HCT116 (cell line): ENCODE results near the gene RIPOR1. TPM values are rescaled to one million over a fixed set of nuclear protein-coding genes. Genes with fewer than 3 reads are reported as not detected.

Experiments used
- ATAC-seq: fragments of 200-7000 bp; cut with Tn5 transposase; 2 replicates; pipeline ENCODE4 v1.9.1; 2020; ENCODE audit warnings: mild to moderate bottlenecking, moderate library complexity
- BruUV-seq: library from RNA; stranded (reverse); fragments of 400-500 nt; replicated peaks from 2 replicates; lab custom pipeline; 2021; lab: Mats Ljungman, UMichigan
- CTCF ChIA-PET: fragments of 300-600 bp; sonication (Branson Sonifier 250); formaldehyde crosslinking; loops from one replicate; lab custom pipeline; 2021; ENCODE audit warnings: antibody characterized with exemption; lab: Charles Lee
- POLR2A ChIA-PET: fragments of 300-600, 350-600 bp; sonication (Branson Sonifier 250); formaldehyde crosslinking; loops from one replicate; lab custom pipeline; 2021; ENCODE audit warnings: antibody characterized with exemption; lab: Charles Lee
- RAD21 ChIA-PET, 2 experiments: fragments of 300-600 bp; sonication (Branson Sonifier 250); formaldehyde crosslinking; loops; one replicate each; lab custom pipeline; 2023; ENCODE audit warnings: low total read pairs in 2 of 2; ENCODE audit not compliant: uncharacterized antibody in 2 of 2, unreplicated experiment in 2 of 2, low non-redundant PET in 1 of 2; lab: Charles Lee
- DNase-seq: peaks from one replicate; pipeline ENCODE4 v3.0.0-alpha.2; 2010; ENCODE audit warnings: low read depth, low spot score
- H2AFZ ChIP-seq: fragments of 200-600 bp; shearing (Covaris generic), sonication (generic); 2 replicates; pipeline ENCODE4 v1.6.1; 2017; ENCODE audit warnings: low read depth, mixed run types, mixed read lengths, antibody characterized with exemption, low read length; ENCODE audit not compliant: poor library complexity, severe bottlenecking
- H3K27ac ChIP-seq: 2 replicates; pipeline ENCODE4 v1.5.1; 2012; ENCODE audit warnings: low read depth, low read length
- H3K27me3 ChIP-seq: fragments of 200-600 bp; sonication (generic); 2 replicates; pipeline ENCODE4 v1.6.1; 2016; ENCODE audit warnings: mixed run types, low read length, mixed read lengths; ENCODE audit not compliant: insufficient read depth
- H3K36me3 ChIP-seq, 2 experiments: fragments of 200-500 bp in 1 of 2; fragments of 200-600 bp in 1 of 2; sonication (Bioruptor generic) in 1 of 2; sonication (generic) in 1 of 2; 2 replicates each; pipeline versions ENCODE4 v1.5.1 to v1.6.1; 2014 to 2016; ENCODE audit warnings: low read length in 2 of 2, inconsistent platforms in 1 of 2, mixed read lengths in 1 of 2, mixed run types in 1 of 2; ENCODE audit not compliant: insufficient read depth in 2 of 2, control insufficient read depth in 1 of 2
- H3K4me1 ChIP-seq, 2 experiments: fragments of 200-600 bp in 1 of 2; sonication (generic) in 1 of 2; 2 replicates each; pipeline versions ENCODE4 v1.5.1 to v1.6.1; 2012 to 2017; ENCODE audit warnings: low read length in 2 of 2, inconsistent platforms in 1 of 2, mild to moderate bottlenecking in 1 of 2, mixed read lengths in 1 of 2, mixed run types in 1 of 2, moderate library complexity in 1 of 2; ENCODE audit not compliant: insufficient read depth in 2 of 2, control insufficient read depth in 1 of 2
- H3K4me2 ChIP-seq: fragments of 200-600 bp; sonication (generic); 2 replicates; pipeline ENCODE4 v1.6.1; 2017; ENCODE audit warnings: mixed run types, low read length, mixed read lengths
- H3K4me3 ChIP-seq, 2 experiments: fragments of 200-600 bp in 1 of 2; sonication (generic) in 1 of 2; replicated peaks in 1 of 2; 2 replicates each; pipeline ENCODE4 v1.5.1; 2011 to 2016; ENCODE audit warnings: low read length in 2 of 2, control low read depth in 1 of 2, low read depth in 1 of 2, mild to moderate bottlenecking in 1 of 2, mixed read lengths in 1 of 2, mixed run types in 1 of 2
- H3K79me2 ChIP-seq: fragments of 200-600 bp; sonication (generic); 2 replicates; pipeline ENCODE4 v1.6.1; 2017; ENCODE audit warnings: mild to moderate bottlenecking, mixed run types, low read length, moderate library complexity, mixed read lengths; ENCODE audit not compliant: insufficient read depth
- H3K9ac ChIP-seq: fragments of 200-600 bp; sonication (generic); 2 replicates; pipeline ENCODE4 v1.6.1; 2016; ENCODE audit warnings: low read length, mixed read lengths
- H3K9me2 ChIP-seq: fragments of 200-600 bp; sonication (generic), shearing (Covaris generic); 2 replicates; pipeline ENCODE4 v1.6.1; 2017; ENCODE audit warnings: mixed run types, mild to moderate bottlenecking, moderate library complexity; ENCODE audit not compliant: insufficient read depth
- H3K9me3 ChIP-seq, 2 experiments: fragments of 200-500 bp in 1 of 2; fragments of 200-600 bp in 1 of 2; sonication (Bioruptor generic) in 1 of 2; sonication (generic) in 1 of 2; 2 replicates each; pipeline ENCODE4 v1.6.1; 2014 to 2017; ENCODE audit warnings: low read length in 2 of 2, mixed read lengths in 2 of 2, inconsistent platforms in 1 of 2, low read depth in 1 of 2, mild to moderate bottlenecking in 1 of 2, mixed run types in 1 of 2, moderate library complexity in 1 of 2; ENCODE audit not compliant: control insufficient read depth in 1 of 2, insufficient read depth in 1 of 2
- H4K20me1 ChIP-seq: fragments of 200-600 bp; sonication (generic), shearing (Covaris generic); 2 replicates; pipeline ENCODE4 v1.6.1; 2017; ENCODE audit warnings: mixed run types, mild to moderate bottlenecking, moderate library complexity; ENCODE audit not compliant: insufficient read depth
- CBX3 ChIP-seq: IDR thresholded peaks from 2 replicates; pipeline ENCODE4 v1.6.1; 2012; ENCODE audit warnings: low read depth
- CEBPB ChIP-seq: IDR thresholded peaks from 2 replicates; pipeline ENCODE4 v1.6.1; 2012; ENCODE audit warnings: low read depth
- EGR1 ChIP-seq: IDR thresholded peaks from 2 replicates; pipeline ENCODE4 v1.6.1; 2012; ENCODE audit warnings: low read depth
- ELF1 ChIP-seq: IDR thresholded peaks from 2 replicates; pipeline ENCODE4 v1.6.1; 2012; ENCODE audit warnings: low read depth, borderline replicate concordance
- EZH2 ChIP-seq: fragments of 200-600 bp; sonication (generic); IDR thresholded peaks from 2 replicates; pipeline ENCODE4 v1.6.1; 2017; ENCODE audit warnings: antibody characterized with exemption, mixed run types
- EZH2phosphoT487 ChIP-seq: fragments of 200-600 bp; IDR thresholded peaks from 2 replicates; pipeline ENCODE4 v1.6.1; 2018; ENCODE audit warnings: antibody characterized with exemption, borderline replicate concordance
- FOSL1 ChIP-seq: IDR thresholded peaks from 2 replicates; pipeline ENCODE4 v1.6.1; 2012; ENCODE audit warnings: low read depth
- JUND ChIP-seq: IDR thresholded peaks from 2 replicates; pipeline ENCODE4 v1.6.1; 2012
- POLR2A ChIP-seq: IDR thresholded peaks from 2 replicates; pipeline ENCODE4 v1.7.0; 2011; ENCODE audit warnings: borderline replicate concordance; ENCODE audit not compliant: insufficient read depth, insufficient read length; ENCODE audit errors: extremely low read depth
- POLR2AphosphoS5 ChIP-seq: IDR thresholded peaks from 2 replicates; pipeline ENCODE4 v1.6.1; 2011; ENCODE audit warnings: mild to moderate bottlenecking, low read depth, low read length, moderate library complexity
- RAD21 ChIP-seq: IDR thresholded peaks from 2 replicates; pipeline ENCODE4 v1.6.1; 2012; ENCODE audit warnings: low read depth, mild to moderate bottlenecking
- SIN3A ChIP-seq: IDR thresholded peaks from 2 replicates; pipeline ENCODE4 v1.6.1; 2012; ENCODE audit warnings: low read depth
- SP1 ChIP-seq: IDR thresholded peaks from 2 replicates; pipeline ENCODE4 v1.6.1; 2012; ENCODE audit warnings: low read depth
- SRF ChIP-seq: IDR thresholded peaks from 2 replicates; pipeline ENCODE4 v1.6.1; 2012; ENCODE audit warnings: low read depth
- TCF7L2 ChIP-seq: IDR thresholded peaks from 2 replicates; pipeline ENCODE4 v1.7.0; 2011; ENCODE audit warnings: borderline replicate concordance, inconsistent platforms; ENCODE audit not compliant: insufficient read depth, insufficient read length; ENCODE audit errors: extremely low read depth
- YY1 ChIP-seq: IDR thresholded peaks from 2 replicates; pipeline ENCODE4 v1.6.1; 2011; ENCODE audit warnings: low read length, low read depth, moderate library complexity, mild to moderate bottlenecking; ENCODE audit not compliant: insufficient replicate concordance; ENCODE audit errors: extremely low read depth
- ZFX ChIP-seq: fragments of 450-650 bp; IDR thresholded peaks from 2 replicates; pipeline ENCODE4 v1.6.1; 2017
- ZNF274 ChIP-seq: fragments of 200-500 bp; sonication (Bioruptor generic); IDR thresholded peaks from 2 replicates; pipeline ENCODE4 v1.6.1; 2014; ENCODE audit warnings: mild to moderate bottlenecking, low read depth, low read length, inconsistent platforms
- intact Hi-C: fragments of 100-400 bp; cut with micrococcal nuclease; formaldehyde crosslinking; loops from 2 replicates; pipeline ENCODE4 v1.10.0; 2022
- total RNA-seq: library from RNA; stranded (reverse); gene quantifications from one replicate; pipeline ENCODE4 v1.2.1, GENCODE V29; 2021; ENCODE audit not compliant: unreplicated experiment
- TF ChIP-seq, protein P1 (sequence below): IDR thresholded peaks from 2 replicates; pipeline ENCODE4 v1.6.1; 2012
- TF ChIP-seq, protein P2 (sequence below): IDR thresholded peaks from 2 replicates; pipeline ENCODE4 v1.6.1; 2012
- TF ChIP-seq, protein P3 (sequence below): IDR thresholded peaks from 2 replicates; pipeline ENCODE4 v1.6.1; 2012; ENCODE audit warnings: low read depth
- TF ChIP-seq, protein P4 (sequence below): IDR thresholded peaks from 2 replicates; pipeline ENCODE4 v1.6.1; 2011; ENCODE audit warnings: mild to moderate bottlenecking, low read length, moderate library complexity; ENCODE audit not compliant: insufficient replicate concordance; ENCODE audit errors: extremely low read depth

Gene RIPOR1
- total RNA-seq, 1 experiment from 2014 or later, result 60.0 TPM

DNA sequence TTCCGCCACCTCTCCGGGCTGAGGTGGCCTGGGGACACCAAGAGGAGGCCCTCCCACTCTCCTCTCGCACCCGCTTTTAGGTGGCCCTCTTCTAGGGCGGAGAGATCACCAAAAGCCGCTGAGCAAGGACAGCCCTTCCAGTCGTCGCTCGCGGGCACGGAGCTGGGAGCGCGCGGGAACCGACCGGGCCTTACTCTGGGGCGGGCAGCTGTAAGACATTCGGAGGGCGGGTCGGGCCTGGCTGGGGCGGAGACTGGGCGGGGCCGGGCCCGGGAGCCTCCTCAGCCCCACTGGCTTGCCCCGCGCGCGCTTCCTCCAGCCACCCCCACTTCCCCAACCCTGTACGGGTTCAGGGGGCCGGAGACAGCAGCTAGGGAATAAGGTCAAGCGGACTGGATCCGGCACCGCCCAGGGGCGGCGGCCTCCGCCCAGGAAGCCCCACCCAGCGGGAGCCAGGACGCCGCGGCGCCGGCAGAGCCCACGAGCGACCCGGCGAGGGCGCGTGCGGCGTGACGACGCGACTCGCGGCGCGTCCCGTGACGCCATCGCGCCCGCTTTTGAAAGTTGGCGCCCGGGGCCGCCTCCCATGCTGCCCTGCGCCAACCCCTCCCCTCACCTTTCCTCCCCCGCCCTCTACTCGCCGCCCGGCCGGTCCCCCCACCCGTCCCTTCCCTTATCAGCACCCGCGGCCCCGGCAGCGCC lies 33.3 kb downstream of the RIPOR1 start:
- H2AFZ ChIP-seq, result no peak overlapping the region
- H3K79me2 ChIP-seq, result peaks cover 41% of the 10 kb centered on the region
- TF ChIP-seq TCF7L2, result peak; percentile 91
- TF ChIP-seq CEBPB, result no peak
- TF ChIP-seq, protein P1, sequence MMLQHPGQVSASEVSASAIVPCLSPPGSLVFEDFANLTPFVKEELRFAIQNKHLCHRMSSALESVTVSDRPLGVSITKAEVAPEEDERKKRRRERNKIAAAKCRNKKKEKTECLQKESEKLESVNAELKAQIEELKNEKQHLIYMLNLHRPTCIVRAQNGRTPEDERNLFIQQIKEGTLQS, result no peak
- TF ChIP-seq, protein P2, sequence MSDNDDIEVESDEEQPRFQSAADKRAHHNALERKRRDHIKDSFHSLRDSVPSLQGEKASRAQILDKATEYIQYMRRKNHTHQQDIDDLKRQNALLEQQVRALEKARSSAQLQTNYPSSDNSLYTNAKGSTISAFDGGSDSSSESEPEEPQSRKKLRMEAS, result peak; percentile 84
- TF ChIP-seq, protein P3, sequence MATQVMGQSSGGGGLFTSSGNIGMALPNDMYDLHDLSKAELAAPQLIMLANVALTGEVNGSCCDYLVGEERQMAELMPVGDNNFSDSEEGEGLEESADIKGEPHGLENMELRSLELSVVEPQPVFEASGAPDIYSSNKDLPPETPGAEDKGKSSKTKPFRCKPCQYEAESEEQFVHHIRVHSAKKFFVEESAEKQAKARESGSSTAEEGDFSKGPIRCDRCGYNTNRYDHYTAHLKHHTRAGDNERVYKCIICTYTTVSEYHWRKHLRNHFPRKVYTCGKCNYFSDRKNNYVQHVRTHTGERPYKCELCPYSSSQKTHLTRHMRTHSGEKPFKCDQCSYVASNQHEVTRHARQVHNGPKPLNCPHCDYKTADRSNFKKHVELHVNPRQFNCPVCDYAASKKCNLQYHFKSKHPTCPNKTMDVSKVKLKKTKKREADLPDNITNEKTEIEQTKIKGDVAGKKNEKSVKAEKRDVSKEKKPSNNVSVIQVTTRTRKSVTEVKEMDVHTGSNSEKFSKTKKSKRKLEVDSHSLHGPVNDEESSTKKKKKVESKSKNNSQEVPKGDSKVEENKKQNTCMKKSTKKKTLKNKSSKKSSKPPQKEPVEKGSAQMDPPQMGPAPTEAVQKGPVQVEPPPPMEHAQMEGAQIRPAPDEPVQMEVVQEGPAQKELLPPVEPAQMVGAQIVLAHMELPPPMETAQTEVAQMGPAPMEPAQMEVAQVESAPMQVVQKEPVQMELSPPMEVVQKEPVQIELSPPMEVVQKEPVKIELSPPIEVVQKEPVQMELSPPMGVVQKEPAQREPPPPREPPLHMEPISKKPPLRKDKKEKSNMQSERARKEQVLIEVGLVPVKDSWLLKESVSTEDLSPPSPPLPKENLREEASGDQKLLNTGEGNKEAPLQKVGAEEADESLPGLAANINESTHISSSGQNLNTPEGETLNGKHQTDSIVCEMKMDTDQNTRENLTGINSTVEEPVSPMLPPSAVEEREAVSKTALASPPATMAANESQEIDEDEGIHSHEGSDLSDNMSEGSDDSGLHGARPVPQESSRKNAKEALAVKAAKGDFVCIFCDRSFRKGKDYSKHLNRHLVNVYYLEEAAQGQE, result no peak
- TF ChIP-seq POLR2AphosphoS5, result peak; percentile 90
- no peak for TF ChIP-seq YY1
- TF ChIP-seq JUND, result no peak
- no peak; the same call in 1 of the 2 replicates for TF ChIP-seq ELF1
- no peak for TF ChIP-seq EZH2phosphoT487
- peak; percentile 25; the same call in 1 of the 2 replicates for TF ChIP-seq ZFX
- TF ChIP-seq POLR2A, result peak; percentile 22
- TF ChIP-seq ZNF274, result no peak
- TF ChIP-seq RAD21, result no peak
- TF ChIP-seq SRF, result peak; percentile 88
- peak; percentile 54 for TF ChIP-seq SIN3A
- no peak for TF ChIP-seq EZH2
- TF ChIP-seq, protein P4, sequence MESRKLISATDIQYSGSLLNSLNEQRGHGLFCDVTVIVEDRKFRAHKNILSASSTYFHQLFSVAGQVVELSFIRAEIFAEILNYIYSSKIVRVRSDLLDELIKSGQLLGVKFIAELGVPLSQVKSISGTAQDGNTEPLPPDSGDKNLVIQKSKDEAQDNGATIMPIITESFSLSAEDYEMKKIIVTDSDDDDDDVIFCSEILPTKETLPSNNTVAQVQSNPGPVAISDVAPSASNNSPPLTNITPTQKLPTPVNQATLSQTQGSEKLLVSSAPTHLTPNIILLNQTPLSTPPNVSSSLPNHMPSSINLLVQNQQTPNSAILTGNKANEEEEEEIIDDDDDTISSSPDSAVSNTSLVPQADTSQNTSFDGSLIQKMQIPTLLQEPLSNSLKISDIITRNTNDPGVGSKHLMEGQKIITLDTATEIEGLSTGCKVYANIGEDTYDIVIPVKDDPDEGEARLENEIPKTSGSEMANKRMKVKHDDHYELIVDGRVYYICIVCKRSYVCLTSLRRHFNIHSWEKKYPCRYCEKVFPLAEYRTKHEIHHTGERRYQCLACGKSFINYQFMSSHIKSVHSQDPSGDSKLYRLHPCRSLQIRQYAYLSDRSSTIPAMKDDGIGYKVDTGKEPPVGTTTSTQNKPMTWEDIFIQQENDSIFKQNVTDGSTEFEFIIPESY, result no peak
- TF ChIP-seq SP1, result peak; percentile 61
- 0 out of 2 replicates have a peak, but pooled peaks have one; percentile 15 for TF ChIP-seq CBX3
- no peak for TF ChIP-seq FOSL1
- peak; percentile 40; the same call in 1 of the 2 replicates for TF ChIP-seq EGR1

More for the DNA sequence above, 33.3 kb downstream of the RIPOR1 start:
- POLR2A ChIA-PET, result interaction anchor here (0.6 to 1.9 kb wide), 5 partner anchors 15 to 1028 kb away, joined by 3 to 5 read pairs (median 4); partner anchors contain the start of gene ACD
- H4K20me1 ChIP-seq, result no peaks in the 10 kb centered on the region
- H3K4me2 ChIP-seq, result peak overlapping the region; percentile 85
- no peaks in the 10 kb centered on the region for H3K36me3 ChIP-seq
- H3K9me3 ChIP-seq, result no peaks in the 10 kb centered on the region
- intact Hi-C loops, result loop anchor here (1.0 kb wide), 2 partner anchors 41 to 104 kb away; partner anchors contain the start of genes C16orf86 and ENKD1
- peak overlapping the region; percentile 88 to 99 for H3K4me3 ChIP-seq
- no peaks in the 10 kb centered on the region for H3K27me3 ChIP-seq
- CTCF ChIA-PET, result interaction anchor here (0.7 to 3.2 kb wide), 9 partner anchors 11 to 114 kb away, joined by 3 to 29 read pairs (median 3); no protein-coding TSS in a partner anchor
- BruUV-seq, result no TSS peak
- peak overlapping the region; percentile 100 for H3K27ac ChIP-seq
- peaks cover 18 to 26% of the 10 kb centered on the region in 2 experiments for H3K4me1 ChIP-seq
- H3K9me2 ChIP-seq, result no peaks in the 10 kb centered on the region
- ATAC-seq (peak; percentile 86), DNase-seq (peak; percentile 92)
- H3K9ac ChIP-seq, result peak overlapping the region; percentile 76
- RAD21 ChIA-PET, result interaction anchor here (0.7 to 1.6 kb wide), 4 partner anchors 15 to 82 kb away, joined by 3 to 4 read pairs (median 4); no protein-coding TSS in a partner anchor
